ENCODE measurements around the gene GAS2. TPM values are rescaled to one million over a fixed set of nuclear protein-coding genes. Genes with fewer than 3 reads are reported as not detected.

GAS2 gene
- total and polyA plus RNA-seq, 2 donors (not counting 3 experiments of a cell fraction or from before 2014, with no cell fraction given) = 0.54 to 0.88 TPM

DNA sequence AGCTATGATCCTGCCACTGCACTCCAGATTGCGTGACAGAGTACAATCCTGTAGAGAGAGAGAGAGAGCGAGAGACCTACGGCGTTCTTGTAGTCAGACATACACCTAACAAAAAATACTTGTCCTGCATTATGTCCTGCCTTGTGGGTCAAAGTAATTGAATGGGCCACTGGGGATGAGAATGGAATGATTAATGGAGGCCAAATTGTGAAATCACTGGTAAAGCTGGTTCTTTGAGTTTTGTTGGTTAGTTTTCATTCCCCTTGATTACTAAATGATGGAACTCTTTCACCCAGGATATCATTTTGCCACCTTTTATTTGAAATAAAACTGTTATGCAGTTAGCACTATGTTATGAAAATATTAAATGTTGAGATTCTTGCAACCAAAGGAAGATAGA, 18.7 kb downstream of the GAS2 start:
- CTCF ChIA-PET = interaction anchor here (1.5 kb wide), 1 partner anchor 10 kb away, joined by 5 read pairs; no protein-coding TSS in a partner anchor
- BruUV-seq (replicated peaks) = no TSS peak
- TF ChIP-seq EZH2 (IDR thresholded peaks at IDR 0.05; ENCODE audit: borderline replicate concordance, low read depth, low read length, severe bottlenecking) = no peak
- TF ChIP-seq, protein P1, sequence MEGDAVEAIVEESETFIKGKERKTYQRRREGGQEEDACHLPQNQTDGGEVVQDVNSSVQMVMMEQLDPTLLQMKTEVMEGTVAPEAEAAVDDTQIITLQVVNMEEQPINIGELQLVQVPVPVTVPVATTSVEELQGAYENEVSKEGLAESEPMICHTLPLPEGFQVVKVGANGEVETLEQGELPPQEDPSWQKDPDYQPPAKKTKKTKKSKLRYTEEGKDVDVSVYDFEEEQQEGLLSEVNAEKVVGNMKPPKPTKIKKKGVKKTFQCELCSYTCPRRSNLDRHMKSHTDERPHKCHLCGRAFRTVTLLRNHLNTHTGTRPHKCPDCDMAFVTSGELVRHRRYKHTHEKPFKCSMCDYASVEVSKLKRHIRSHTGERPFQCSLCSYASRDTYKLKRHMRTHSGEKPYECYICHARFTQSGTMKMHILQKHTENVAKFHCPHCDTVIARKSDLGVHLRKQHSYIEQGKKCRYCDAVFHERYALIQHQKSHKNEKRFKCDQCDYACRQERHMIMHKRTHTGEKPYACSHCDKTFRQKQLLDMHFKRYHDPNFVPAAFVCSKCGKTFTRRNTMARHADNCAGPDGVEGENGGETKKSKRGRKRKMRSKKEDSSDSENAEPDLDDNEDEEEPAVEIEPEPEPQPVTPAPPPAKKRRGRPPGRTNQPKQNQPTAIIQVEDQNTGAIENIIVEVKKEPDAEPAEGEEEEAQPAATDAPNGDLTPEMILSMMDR (IDR thresholded peaks at IDR 0.05; ENCODE audit: extremely low read depth in 1 of 2, insufficient read depth in 1 of 2, low read depth in 1 of 2, low read length in 2 of 2) = no peak
- TF ChIP-seq POLR2AphosphoS5 (IDR thresholded peaks at IDR 0.05; ENCODE audit: insufficient read depth, low read depth, low read length) = no peak
- no peak for TF ChIP-seq MYC (IDR thresholded peaks at IDR 0.05; ENCODE audit: low read depth, low read length)
- TF ChIP-seq, protein P2, sequence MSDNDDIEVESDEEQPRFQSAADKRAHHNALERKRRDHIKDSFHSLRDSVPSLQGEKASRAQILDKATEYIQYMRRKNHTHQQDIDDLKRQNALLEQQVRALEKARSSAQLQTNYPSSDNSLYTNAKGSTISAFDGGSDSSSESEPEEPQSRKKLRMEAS (IDR thresholded peaks at IDR 0.05; ENCODE audit: insufficient read depth, insufficient read length) = no peak
- no peak for TF ChIP-seq JUN (IDR thresholded peaks at IDR 0.05; ENCODE audit: borderline replicate concordance, insufficient read depth, insufficient read length, low read depth)
- TF ChIP-seq POLR2A (IDR thresholded peaks at IDR 0.05; ENCODE audit: low read depth, low read length) = no peak
- TF ChIP-seq FOS (IDR thresholded peaks at IDR 0.05; ENCODE audit: borderline replicate concordance, insufficient read depth, low read length) = no peak
- TF ChIP-seq GATA2 (IDR thresholded peaks at IDR 0.05; ENCODE audit: insufficient read depth, insufficient read length, low read depth, low read length) = no peak

More for the DNA sequence above, 18.7 kb downstream of the GAS2 start:
- dilution Hi-C loops (cut with MboI; ENCODE audit: extremely low pct_ligation_motif_present, low sequenced_read_pairs) (no loop called here), intact Hi-C loops (cut with micrococcal nuclease) (no loop called here)
- peaks cover 0 to 2% of the 10 kb centered on the region in 2 experiments for H3K27me3 ChIP-seq (ENCODE audit: control insufficient read depth in 2 of 2, insufficient read depth in 2 of 2, low read length in 2 of 2)
- no peak overlapping the region for H2AFZ ChIP-seq (ENCODE audit: low read depth, low read length)
- no peaks in the 10 kb centered on the region for H3K9me1 ChIP-seq (replicated peaks; ENCODE audit: control insufficient read depth, extremely low read depth, insufficient read depth, low read length)
- H3K27ac ChIP-seq (ENCODE audit: insufficient read depth, low read depth, low read length) = no peak overlapping the region
- no peaks in the 10 kb centered on the region for H3K79me2 ChIP-seq (ENCODE audit: control insufficient read depth, insufficient read depth, low read length)
- DNase-seq (ENCODE audit: low read depth, low spot score) = no peak
- POLR2A ChIA-PET = no interaction called here
- no peaks in the 10 kb centered on the region for H3K4me1 ChIP-seq (ENCODE audit: control insufficient read depth, extremely low read depth, insufficient read depth, low read length)
- no peaks in the 10 kb centered on the region for H4K20me1 ChIP-seq (replicated peaks; ENCODE audit: control insufficient read depth, extremely low read depth, insufficient read depth, low read length)
- no peak for FAIRE-seq
- H3K4me2 ChIP-seq (ENCODE audit: insufficient read depth, low read length) = no peak overlapping the region
- no peak overlapping the region for H3K9ac ChIP-seq (replicated peaks; ENCODE audit: extremely low read depth, insufficient read depth, low read length)
- H3K36me3 ChIP-seq (ENCODE audit: control insufficient read depth in 2 of 2, extremely low read depth in 1 of 2, insufficient read depth in 2 of 2, low read length in 2 of 2) = no peaks in the 10 kb centered on the region
- H3K9me3 ChIP-seq (replicated peaks; ENCODE audit: control insufficient read depth, insufficient read depth, low read length) = no peaks in the 10 kb centered on the region
- H3K4me3 ChIP-seq (replicated peaks in 1 of 3; ENCODE audit: insufficient read depth in 1 of 3, low read depth in 1 of 3, low read length in 3 of 3) = no peak overlapping the region
